ENCODE measurements around the gene TMEM154.
A peak's percentile ranks its signal among the peaks of the same experiment; 100 is the strongest.

TMEM154 gene

GRCh38 chr4:152577708-152578396 lies 101.9 kb downstream of the TMEM154 start:
- no peak for DNase-seq (ENCODE audit: low read depth)
- TF ChIP-seq CTCF (conservative IDR thresholded peaks at IDR 0.05; ENCODE audit: low read depth, low read length): no peak
- no peak overlapping the region for H3K4me3 ChIP-seq (ENCODE audit: low read depth, low read length)

DNA sequence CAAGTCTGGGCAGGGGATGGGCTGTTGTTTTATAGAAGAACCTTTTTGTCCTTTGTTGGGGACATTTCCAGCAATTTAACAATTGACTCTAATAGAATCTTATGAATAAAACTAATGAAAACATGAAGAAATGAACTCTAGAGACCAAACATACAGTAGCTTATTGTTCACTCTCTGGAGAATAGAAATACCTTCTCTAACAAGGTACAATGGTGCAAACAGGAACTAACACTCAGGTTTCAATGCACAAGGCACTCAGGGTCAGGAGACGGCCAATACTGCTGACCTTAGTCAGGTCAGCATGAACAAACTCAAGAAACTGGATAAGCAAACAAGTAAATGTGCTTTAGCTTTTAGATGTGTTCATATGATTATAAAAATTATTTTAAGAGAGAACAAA lies 104.3 kb downstream of the TMEM154 start:
- DNase-seq (ENCODE audit: low read depth): no peak
- TF ChIP-seq CTCF (conservative IDR thresholded peaks at IDR 0.05; ENCODE audit: low read depth, low read length): no peak
- H3K4me3 ChIP-seq (ENCODE audit: low read depth, low read length): no peak overlapping the region

GRCh38 chr4:152573861-152574260 lies 105.9 kb downstream of the TMEM154 start:
- no peak for DNase-seq (ENCODE audit: low read depth)
- no peak for TF ChIP-seq CTCF (conservative IDR thresholded peaks at IDR 0.05; ENCODE audit: low read depth, low read length)
- H3K4me3 ChIP-seq (ENCODE audit: low read depth, low read length): no peak overlapping the region

DNA sequence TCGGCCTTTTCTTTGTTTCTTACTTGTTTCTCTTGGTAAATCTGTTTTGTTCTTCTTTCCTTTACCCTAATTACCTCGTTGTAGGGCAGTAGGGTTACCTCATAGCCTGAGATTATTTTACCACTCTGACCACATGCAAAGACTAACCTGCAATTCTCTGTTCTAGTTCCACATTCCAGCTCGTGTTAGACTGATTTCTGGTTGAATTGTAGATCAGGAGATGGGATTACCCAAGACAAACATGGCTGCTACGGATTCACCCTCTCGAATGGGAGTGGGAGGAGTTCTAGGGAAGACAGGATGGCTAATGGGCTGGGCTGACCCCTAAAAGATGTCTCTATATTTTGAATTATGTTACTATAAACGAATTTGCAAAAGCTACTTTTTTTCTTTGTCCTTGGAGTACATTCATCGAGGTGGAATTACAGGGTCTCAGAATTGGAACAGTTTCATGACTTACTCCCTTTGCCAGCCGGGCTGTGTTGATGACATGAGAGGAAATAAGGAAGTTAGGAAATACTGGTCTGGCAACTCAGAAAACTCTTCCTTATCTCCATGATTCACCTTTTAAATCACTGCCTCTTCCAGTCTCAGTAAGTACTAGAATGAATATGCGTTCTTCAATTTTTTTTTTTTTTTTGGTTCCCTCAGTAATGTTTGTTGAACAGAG lies 107.2 kb downstream of the TMEM154 start:
- H3K4me3 ChIP-seq (ENCODE audit: low read depth, low read length): peak overlapping the region; percentile 6
- TF ChIP-seq CTCF (conservative IDR thresholded peaks at IDR 0.05; ENCODE audit: low read depth, low read length): no peak
- peak; percentile 77 for DNase-seq (ENCODE audit: low read depth)

- no peak for DNase-seq (ENCODE audit: low read depth)
- H3K4me3 ChIP-seq (ENCODE audit: low read depth, low read length): no peak overlapping the region
- no peak for TF ChIP-seq CTCF (conservative IDR thresholded peaks at IDR 0.05; ENCODE audit: low read depth, low read length)
These were observed 108.0 kb downstream of the TMEM154 start for GRCh38 chr4:152571770-152572169.

GRCh38 chr4:152571296-152571695 lies 108.5 kb downstream of the TMEM154 start:
- no peak overlapping the region for H3K4me3 ChIP-seq (ENCODE audit: low read depth, low read length)
- TF ChIP-seq CTCF (conservative IDR thresholded peaks at IDR 0.05; ENCODE audit: low read depth, low read length): no peak
- DNase-seq (ENCODE audit: low read depth): no peak
